ENCODE results near the gene EPB41L3.

DNA sequence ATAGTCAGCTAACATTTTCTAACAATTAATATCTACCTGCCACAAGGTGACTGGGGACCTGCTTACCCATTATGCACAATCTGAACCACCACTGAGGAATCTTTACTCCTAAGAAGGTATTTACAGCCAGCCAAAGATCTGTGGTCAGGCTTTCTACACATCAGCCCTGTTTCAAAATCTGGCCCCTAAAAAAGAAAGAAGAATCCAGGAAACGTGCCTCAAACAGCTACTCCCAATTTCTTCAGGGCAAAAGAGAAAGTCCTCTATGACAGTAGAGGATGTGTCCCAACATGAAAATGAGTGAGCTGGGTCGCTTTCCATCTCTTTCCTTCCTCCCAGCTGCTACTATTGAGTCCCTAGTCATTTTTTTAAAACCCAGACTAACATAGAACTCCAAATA is 79.5 kb downstream of the EPB41L3 start:
- TF ChIP-seq SIN3A (IDR thresholded peaks at IDR 0.05; ENCODE audit: borderline replicate concordance, insufficient read depth, low read length) (no peak), POLR2AphosphoS5 (IDR thresholded peaks at IDR 0.05; ENCODE audit: low read depth, low read length) (no peak), FOXP2 (optimal IDR thresholded peaks at IDR 0.05; ENCODE audit: borderline replicate concordance, extremely low read depth, extremely low read length, insufficient read depth) (no peak), TAF1 (IDR thresholded peaks at IDR 0.05; ENCODE audit: borderline replicate concordance, insufficient read depth, low read length) (no peak)

Data from PFSK-1 (cell line).